Pancreas (tissue), 10 donors: ENCODE measurements around the gene DNAH8. TPM values are rescaled to one million over a fixed set of nuclear protein-coding genes. Genes with fewer than 3 reads are reported as not detected.

Experiments used
- ATAC-seq, 4 donors: fragments of 200-7000 bp; cut with Tn5 transposase; one replicate each; pipeline versions ENCODE4 v1.8.0 to v1.9.1; 2020; ENCODE audit warnings: mild to moderate bottlenecking in 4 of 4, moderate library complexity in 4 of 4
- DNase-seq, 6 donors: peaks; one replicate each; pipeline ENCODE4 v3.0.0-alpha.2; 2020
- FAIRE-seq: peaks from 2 replicates; lab custom pipeline; 2012; peaks lifted over from hg19 to GRCh38; lab: Jason Lieb, UNC
- H3K27ac ChIP-seq, 4 donors: fragments of 200-600 bp; sonication (generic); 1 replicate in 3 of 4; 2 replicates in 1 of 4; pipeline versions ENCODE4 v1.5.0 to v1.8.0; 2020
- H3K27me3 ChIP-seq, 4 donors: fragments of 200-600 bp; one replicate each; pipeline ENCODE4 v1.8.0; 2021
- H3K36me3 ChIP-seq, 3 donors: fragments of 200-600 bp; sonication (generic) in 1 of 3; one replicate each; pipeline versions ENCODE4 v1.5.0 to v1.8.0; 2020 to 2021
- H3K4me1 ChIP-seq, 3 donors: fragments of 200-600 bp; one replicate each; pipeline ENCODE4 v1.8.0; 2021
- H3K4me3 ChIP-seq, 4 donors: fragments of 200-600 bp; sonication (generic) in 2 of 4; one replicate each; pipeline versions ENCODE4 v1.5.0 to v1.8.0; 2020 to 2021
- H3K9me3 ChIP-seq, 4 donors: fragments of 200-600 bp; one replicate each; pipeline ENCODE4 v1.8.0; 2021
- CTCF ChIP-seq, 4 donors: fragments of 200-600 bp; sonication (generic) in 3 of 4; IDR thresholded peaks; one replicate each; pipeline versions ENCODE4 v1.5.0 to v1.8.0; 2021; ENCODE audit warnings: antibody characterized with exemption in 4 of 4
- WGBS, 2 donors: extraction: QIAGEN DNeasy Blood & Tissue Kit; methylation state at CpG; one replicate each; pipeline ENCODE4 v1.1.7; 2013; 5-methylcytosine and 5-hydroxymethylcytosine counted together
- intact Hi-C, 3 donors: fragments of 100-400 bp; cut with DNase I; formaldehyde crosslinking; loops; one replicate each; pipeline versions ENCODE4 v1.11.1 to v1.14.2; 2022
- polyA plus RNA-seq, 2 donors: library from polyadenylated mRNA; stranded (reverse); fragments of 200-250 nt; gene quantifications; one replicate each; pipeline ENCODE4 v1.2.3, GENCODE V29; 2013
- total RNA-seq, 6 donors: library from RNA; stranded (reverse); fragmentation: NEBNext Ultra II Directional in 4 of 6; extraction: Animal tissue kit (Norgen Biotek cat#: 25700) in 4 of 6; gene quantifications; one replicate each; pipeline versions ENCODE4 v1.2.1 to v1.2.4, GENCODE V29; 2021 to 2023
- donor health status: healthy with polysubstance abuse.
- donor health status: DM: no; HTN: no; CAD: no; lungs with moderate emphysema.
- donor health status: DM: no; HTN: no; CAD: no.
- donor health status: control.
- donor health status: control.
- donor health status: Bipolar disorder and iron deficiency.
- donor health status: DM: yes; HTN: yes; CAD: no.
- donor health status: DM: no; HTN: no; CAD: no.
- donor health status: DM: no; HTN: no; CAD: no.
- donor health status: DM: yes; HTN: yes; CAD: no.

DNAH8 gene
- total and polyA plus RNA-seq, 8 donors = not detected

- no peak for DNase-seq
- 87 to 94% methylated on average over 2 of the region's 2 CpGs for WGBS, 2 donors
- no peaks in the 10 kb centered on the region for H3K9me3 ChIP-seq
- H3K27ac ChIP-seq = no peak overlapping the region
- FAIRE-seq = no peak
- no peaks in the 10 kb centered on the region for H3K36me3 ChIP-seq
- no peaks in the 10 kb centered on the region for H3K4me1 ChIP-seq
- no peak for ATAC-seq
- no peaks in the 10 kb centered on the region for H3K27me3 ChIP-seq
- no peak overlapping the region for H3K4me3 ChIP-seq
- no peak for TF ChIP-seq CTCF (IDR thresholded peaks at IDR 0.05)
- intact Hi-C loops = no loop called here
Measured at GRCh38 chr6:38882157-38882556, 167.0 kb downstream of the DNAH8 start.

GRCh38 chr6:38897507-38897906, 182.4 kb downstream of the DNAH8 start:
- Histone ChIP-seq H3K9me3 (no peaks in the 10 kb centered on the region), H3K36me3 (no peaks in the 10 kb centered on the region), H3K27ac (no peak overlapping the region), H3K4me3 (no peak overlapping the region), H3K27me3 (no peaks in the 10 kb centered on the region), H3K4me1 (no peaks in the 10 kb centered on the region)
- 82 to 86% methylated on average over 6 of the region's 6 CpGs for WGBS, 2 donors
- FAIRE-seq (no peak), ATAC-seq (no peak), DNase-seq (no peak)
- TF ChIP-seq CTCF (IDR thresholded peaks at IDR 0.05) = no peak
- intact Hi-C loops = no loop called here

- no peak for ATAC-seq
- FAIRE-seq = no peak
- no peaks in the 10 kb centered on the region for H3K36me3 ChIP-seq
- no peak for DNase-seq
- intact Hi-C loops = no loop called here
- no peak for TF ChIP-seq CTCF (IDR thresholded peaks at IDR 0.05)
- H3K27ac ChIP-seq = no peak overlapping the region
- H3K9me3 ChIP-seq = no peaks in the 10 kb centered on the region
- 93 to 96% methylated on average over 3 of the region's 3 CpGs for WGBS, 2 donors
- no peaks in the 10 kb centered on the region for H3K27me3 ChIP-seq
- H3K4me1 ChIP-seq = no peaks in the 10 kb centered on the region
- H3K4me3 ChIP-seq = no peak overlapping the region
Measured at GRCh38 chr6:38901802-38902522, 186.9 kb downstream of the DNAH8 start.

GRCh38 chr6:38906582-38906981, 191.5 kb downstream of the DNAH8 start:
- intact Hi-C loops = no loop called here
- no peak for DNase-seq

More at GRCh38 chr6:38906582-38906981, 191.5 kb downstream of the DNAH8 start:
- TF ChIP-seq CTCF (IDR thresholded peaks at IDR 0.05) = no peak
- Histone ChIP-seq H3K4me3 (no peak overlapping the region), H3K27ac (no peak overlapping the region), H3K27me3 (no peaks in the 10 kb centered on the region), H3K4me1 (no peaks in the 10 kb centered on the region), H3K9me3 (no peaks in the 10 kb centered on the region), H3K36me3 (no peaks in the 10 kb centered on the region)
- FAIRE-seq (no peak), ATAC-seq (no peak)
- 79 to 88% methylated on average over 4 of the region's 4 CpGs for WGBS, 2 donors
